GM08714 (cell line): ENCODE results near the gene CARMIL3.
"Not testable (repeated sequence)": the region's sequence is repeated elsewhere in the genome, so short reads cannot be mapped to it uniquely, and the experiment has no call there.

Experiments
- H3K4me3 ChIP-seq: fragments of 200-500 bp; sonication (Bioruptor generic); 2 replicates; pipeline ENCODE4 v1.5.1; 2014; ENCODE audit warnings: mild to moderate bottlenecking, low read length, inconsistent platforms
- ZNF274 ChIP-seq: IDR thresholded peaks from 2 replicates; pipeline ENCODE4 v1.6.1; 2012; ENCODE audit warnings: mild to moderate bottlenecking, low read depth, low read length

Gene CARMIL3

GRCh38 chr14:24036169-24036962 is 15.4 kb upstream of the CARMIL3 start:
- no peak for TF ChIP-seq ZNF274

GRCh38 chr14:24036963-24037657 is 14.7 kb upstream of the CARMIL3 start:
- not testable (repeated sequence) for H3K4me3 ChIP-seq

More at GRCh38 chr14:24036169-24036962, 15.4 kb upstream of the CARMIL3 start:
- peak overlapping the region; percentile 70; the same call in 1 of the 2 replicates for H3K4me3 ChIP-seq

GRCh38 chr14:24037658-24038037 is 14.2 kb upstream of the CARMIL3 start:
- H3K4me3 ChIP-seq = no peak overlapping the region
- TF ChIP-seq ZNF274 = no peak

- TF ChIP-seq ZNF274 = no peak
- H3K4me3 ChIP-seq = no peak overlapping the region
Observed at GRCh38 chr14:24038686-24039085, 13.1 kb upstream of the CARMIL3 start.

- no peak for TF ChIP-seq ZNF274
- no peak overlapping the region for H3K4me3 ChIP-seq
Observed at GRCh38 chr14:24040692-24041091, 11.1 kb upstream of the CARMIL3 start.

GRCh38 chr14:24042746-24043145 is 9.1 kb upstream of the CARMIL3 start:
- no peak for TF ChIP-seq ZNF274

GRCh38 chr14:24049002-24049401 is 2.8 kb upstream of the CARMIL3 start:
- not testable (repeated sequence) for H3K4me3 ChIP-seq

More at GRCh38 chr14:24042746-24043145, 9.1 kb upstream of the CARMIL3 start:
- H3K4me3 ChIP-seq = no peak overlapping the region

- not testable (repeated sequence) for H3K4me3 ChIP-seq
Observed at GRCh38 chr14:24050753-24051152, 1.1 kb upstream of the CARMIL3 start.

GRCh38 chr14:24051176-24051788 is 527 bp upstream of the CARMIL3 start:
- no peak for TF ChIP-seq ZNF274
- H3K4me3 ChIP-seq = peak overlapping the region; percentile 56; the same call in 1 of the 2 replicates

GRCh38 chr14:24052656-24053547 is 1.1 kb downstream of the CARMIL3 start:
- peak overlapping the region; percentile 56; the same call in 1 of the 2 replicates for H3K4me3 ChIP-seq
- no peak for TF ChIP-seq ZNF274

- TF ChIP-seq ZNF274 = no peak
Observed at GRCh38 chr14:24053548-24054323, 1.9 kb downstream of the CARMIL3 start.

GRCh38 chr14:24054324-24054641 is 2.5 kb downstream of the CARMIL3 start:
- H3K4me3 ChIP-seq = no peak overlapping the region
- no peak for TF ChIP-seq ZNF274

More at GRCh38 chr14:24053548-24054323, 1.9 kb downstream of the CARMIL3 start:
- no peak overlapping the region for H3K4me3 ChIP-seq

GRCh38 chr14:24054646-24055045 is 2.8 kb downstream of the CARMIL3 start:
- no peak overlapping the region for H3K4me3 ChIP-seq
- TF ChIP-seq ZNF274 = no peak
